Measurements from ENCODE around the gene R3HDM2.

GRCh38 chr12:57231276-57232021, 199.4 kb downstream of the R3HDM2 start:
- TF ChIP-seq, protein P1, sequence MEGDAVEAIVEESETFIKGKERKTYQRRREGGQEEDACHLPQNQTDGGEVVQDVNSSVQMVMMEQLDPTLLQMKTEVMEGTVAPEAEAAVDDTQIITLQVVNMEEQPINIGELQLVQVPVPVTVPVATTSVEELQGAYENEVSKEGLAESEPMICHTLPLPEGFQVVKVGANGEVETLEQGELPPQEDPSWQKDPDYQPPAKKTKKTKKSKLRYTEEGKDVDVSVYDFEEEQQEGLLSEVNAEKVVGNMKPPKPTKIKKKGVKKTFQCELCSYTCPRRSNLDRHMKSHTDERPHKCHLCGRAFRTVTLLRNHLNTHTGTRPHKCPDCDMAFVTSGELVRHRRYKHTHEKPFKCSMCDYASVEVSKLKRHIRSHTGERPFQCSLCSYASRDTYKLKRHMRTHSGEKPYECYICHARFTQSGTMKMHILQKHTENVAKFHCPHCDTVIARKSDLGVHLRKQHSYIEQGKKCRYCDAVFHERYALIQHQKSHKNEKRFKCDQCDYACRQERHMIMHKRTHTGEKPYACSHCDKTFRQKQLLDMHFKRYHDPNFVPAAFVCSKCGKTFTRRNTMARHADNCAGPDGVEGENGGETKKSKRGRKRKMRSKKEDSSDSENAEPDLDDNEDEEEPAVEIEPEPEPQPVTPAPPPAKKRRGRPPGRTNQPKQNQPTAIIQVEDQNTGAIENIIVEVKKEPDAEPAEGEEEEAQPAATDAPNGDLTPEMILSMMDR (conservative IDR thresholded peaks at IDR 0.05; ENCODE audit: low read length): no peak
- no peak for TF ChIP-seq EZH2phosphoT487 (IDR thresholded peaks at IDR 0.05; ENCODE audit: borderline replicate concordance, low read depth, low read length)
